ENCODE results near the gene ATP8A1. TPM values are rescaled to one million over a fixed set of nuclear protein-coding genes. Genes with fewer than 3 reads are reported as not detected.

Gene ATP8A1
- total and polyA plus RNA-seq, 2 of the 8 experiments (the other 6 are each of a cell fraction or from before 2014, with no cell fraction given): 3.7 to 14.9 TPM

DNA sequence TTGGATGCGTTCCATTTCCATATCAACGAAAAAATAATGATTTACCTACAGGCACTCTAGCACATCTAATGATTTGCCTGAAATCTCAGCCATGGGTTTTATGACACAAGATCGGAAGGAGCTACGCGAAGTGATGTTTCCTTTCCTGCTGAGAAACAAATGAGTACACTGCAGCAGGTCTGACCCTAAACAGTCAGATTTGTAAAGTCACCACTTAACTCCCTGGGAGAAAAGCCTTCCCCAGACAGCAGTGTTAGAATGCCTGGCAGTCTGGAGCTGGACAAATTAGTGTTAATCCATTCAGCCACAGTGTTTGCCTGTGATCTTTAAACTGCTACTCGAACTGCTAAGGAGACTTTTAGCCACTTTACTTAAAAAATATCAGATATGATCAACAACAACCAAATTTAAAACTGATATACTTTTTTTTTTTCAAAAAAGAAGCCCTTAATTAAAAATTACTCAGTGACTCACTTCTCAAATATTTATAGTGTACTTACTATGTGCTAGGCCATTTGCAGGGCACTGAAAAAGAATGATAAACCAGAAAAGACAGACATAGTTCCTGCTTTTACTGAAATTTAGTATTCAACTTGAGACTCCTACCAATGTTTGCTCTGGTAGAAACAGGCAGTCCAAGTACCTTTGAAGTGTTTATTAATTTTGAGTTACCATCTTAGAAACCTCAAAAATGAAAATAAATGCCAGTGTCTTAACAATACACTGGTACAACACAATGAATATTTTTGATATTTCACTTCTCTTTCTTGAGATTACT is 155.1 kb downstream of the ATP8A1 start:
- Histone ChIP-seq H3K14ac (ENCODE audit: insufficient read length) (no peak overlapping the region), H3K4ac (replicated peaks; ENCODE audit: insufficient read length, low read depth, low read length) (no peak overlapping the region), H3K23me2 (ENCODE audit: low read depth, low read length) (no peaks in the 10 kb centered on the region), H2BK12ac (ENCODE audit: low read depth, low read length) (no peak overlapping the region), H3K36me3 (ENCODE audit: control insufficient read depth in 2 of 4, insufficient read depth in 4 of 4, low read length in 3 of 4) (no peaks in the 10 kb centered on the region; a peak in 1 of 8 replicates), H3K18ac (ENCODE audit: extremely low read depth, low read length) (no peak overlapping the region), H4K20me1 (replicated peaks in 1 of 2; ENCODE audit: control insufficient read depth in 1 of 2, insufficient read depth in 2 of 2, low read length in 2 of 2) (no peaks in the 10 kb centered on the region), H3K79me1 (ENCODE audit: low read depth, low read length) (no peaks in the 10 kb centered on the region), H2BK5ac (ENCODE audit: low read depth, low read length) (no peak overlapping the region), H3K4me1 (replicated peaks in 1 of 4; ENCODE audit: control insufficient read depth in 3 of 4, insufficient read depth in 4 of 4, low read length in 3 of 4) (peaks cover 0 to 6% (median 4%) of the 10 kb centered on the region in 4 experiments; a peak in 3 of 7 replicates), H3K4me3 (ENCODE audit: extremely low read depth in 1 of 4, insufficient read depth in 2 of 4, low read depth in 3 of 4, low read length in 4 of 4) (no peak overlapping the region), H3K4me2 (ENCODE audit: insufficient read depth in 1 of 2, low read depth in 2 of 2, low read length in 2 of 2) (no peak overlapping the region), H4K91ac (replicated peaks; ENCODE audit: insufficient read length, low read length) (no peak overlapping the region), H3K9me3 (ENCODE audit: insufficient read depth in 2 of 2, low read depth in 1 of 2, low read length in 1 of 2) (no peaks in the 10 kb centered on the region), H3K23ac (ENCODE audit: insufficient read length) (no peak overlapping the region), H3K27ac (ENCODE audit: low read depth, low read length) (no peak overlapping the region), H2AFZ (ENCODE audit: low read length) (no peak overlapping the region), H2BK20ac (ENCODE audit: low read length) (no peak overlapping the region), H3K79me2 (ENCODE audit: control insufficient read depth in 1 of 2, insufficient read depth in 2 of 2, low read length in 2 of 2) (no peaks in the 10 kb centered on the region), H2AK5ac (ENCODE audit: low read depth, low read length) (no peak overlapping the region), H2BK15ac (ENCODE audit: low read length) (no peak overlapping the region), H3K27me3 (replicated peaks in 1 of 4; ENCODE audit: control insufficient read depth in 3 of 4, extremely low read depth in 1 of 4, insufficient read depth in 3 of 4, low read length in 3 of 4) (no peaks in the 10 kb centered on the region), H4K8ac (ENCODE audit: extremely low read depth, insufficient read depth, low read length) (no peak overlapping the region), H2BK120ac (replicated peaks; ENCODE audit: low read depth, low read length) (no peak overlapping the region), H3K9ac (replicated peaks in 1 of 4; ENCODE audit: extremely low read depth in 1 of 4, low read depth in 3 of 4, low read length in 3 of 4) (no peak overlapping the region), H4K5ac (ENCODE audit: insufficient read length, low read depth, low read length) (no peak overlapping the region), H3K56ac (replicated peaks; ENCODE audit: insufficient read length, low read depth, low read length) (no peak overlapping the region)
- DNase-seq (ENCODE audit: low read depth in 1 of 2, low spot score in 2 of 2) (no peak), FAIRE-seq (peak; percentile 94)
- TF ChIP-seq ZNF274 (IDR thresholded peaks at IDR 0.05; ENCODE audit: borderline replicate concordance, extremely low read depth, low read length): no peak
- TF ChIP-seq CHD2 (IDR thresholded peaks at IDR 0.05; ENCODE audit: low read length): no peak
- peak; percentile 88 for TF ChIP-seq NANOG (IDR thresholded peaks at IDR 0.05; ENCODE audit: insufficient read depth, low read depth, low read length, poor library complexity, severe bottlenecking)
- TF ChIP-seq MAFK (IDR thresholded peaks at IDR 0.05; ENCODE audit: low read depth, low read length): no peak
- WGBS, 2 experiments (ENCODE audit: extremely low coverage in 1 of 2, insufficient coverage in 1 of 2, insufficient read length in 1 of 2, insufficient replicate concordance in 2 of 2, low coverage in 1 of 2, low lambda C conversion rate in 2 of 2, missing lambda C conversion rate in 1 of 2): 52% methylated on average over 6 of the region's 6 CpGs; no CpG with 5 or more reads in 1 of the 2 experiments
- ChIA-PET POLR2A (ENCODE audit: partially characterized antibody) (no interaction called here), CTCF (ENCODE audit: partially characterized antibody) (interaction anchor here (0.9 to 1.5 kb wide), 3 partner anchors 103 to 285 kb away, joined by 3 to 5 read pairs (median 4); no protein-coding TSS in a partner anchor)
